ENCODE measurements around the gene ENO1. TPM values are rescaled to one million over a fixed set of nuclear protein-coding genes. Genes with fewer than 3 reads are reported as not detected.

Gene ENO1
- total RNA-seq (2021; ENCODE audit: unreplicated experiment) (2,334 TPM), Bru-seq, nascent RNA (percentile 99 among the genes with signal in this experiment), BruChase-seq, experiment 1, labeled RNA remaining after a 6-hour chase (percentile 99 among the genes with signal in this experiment), BruChase-seq, experiment 2, labeled RNA remaining after a 2-hour chase (percentile 98 among the genes with signal in this experiment)
- polyA plus RNA-seq (2012) = 4,054 and 4,544 TPM in 2 replicates
- long read RNA-seq, transcript ENO1-203 (9 exons, 2,548 nt) = minor isoform, 23 of 6,445 reads
- long read RNA-seq, transcript ENO1-201 (12 exons, 1,781 nt) = major isoform, 5,138 of 6,445 reads
- long read RNA-seq, partial matches to known transcripts = 1,135 of 6,445 reads
- long read RNA-seq, other reads (novel, unspliced or antisense) = 149 of 6,445 reads

DNA sequence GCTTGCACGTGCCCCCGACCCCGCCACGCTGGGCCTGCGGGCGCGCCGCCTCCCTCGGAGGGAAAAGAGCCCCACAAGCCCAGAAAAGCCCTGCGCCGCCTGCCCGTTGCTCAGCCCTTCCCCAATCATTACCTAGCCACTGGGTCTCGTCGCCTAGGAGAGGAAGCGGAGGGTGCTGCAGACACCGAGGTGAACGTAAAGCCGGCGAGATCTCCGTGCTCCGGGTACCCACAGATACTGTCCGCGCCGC is at the start of gene ENO1:
Gene ENO1 (minus strand): TSS at position 239 of the 250 bp plus-strand sequence. CDS start 3,778 bp downstream, outside the sequence.
- Histone ChIP-seq H3K9ac (ENCODE audit: low read length) (peak within 1 kb of the TSS; percentile 100), H3K9me2 (ENCODE audit: insufficient read depth) (no peaks in the 10 kb centered on the region), H3K27ac (ENCODE audit: low read depth, low read length) (peak within 1 kb of the TSS; percentile 99), H3K9me3 (ENCODE audit: control insufficient read depth in 1 of 2, insufficient read depth in 1 of 2, low read depth in 1 of 2, low read length in 2 of 2) (no peaks in the 10 kb centered on the region), H3K79me2 (ENCODE audit: insufficient read depth, low read length) (peaks cover 58% of the 10 kb centered on the region), H3K4me2 (ENCODE audit: low read length) (peak within 1 kb of the TSS; percentile 84), H3K27me3 (ENCODE audit: insufficient read depth, low read length) (no peaks in the 10 kb centered on the region), H3K36me3 (ENCODE audit: control insufficient read depth in 1 of 2, insufficient read depth in 2 of 2, low read length in 2 of 2) (peaks cover 13 to 32% of the 10 kb centered on the region in 2 experiments; a peak in 3 of 4 replicates), H2AFZ (ENCODE audit: low read depth, low read length, poor library complexity, severe bottlenecking) (no peak within 1 kb of the TSS), H3K4me3 (replicated peaks in 1 of 2; ENCODE audit: low read depth in 1 of 2, low read length in 2 of 2) (peak within 1 kb of the TSS; percentile 88 to 95), H3K4me1 (ENCODE audit: control insufficient read depth in 1 of 2, insufficient read depth in 2 of 2, low read length in 2 of 2) (peaks cover 42 to 63% of the 10 kb centered on the region in 2 experiments), H4K20me1 (ENCODE audit: insufficient read depth) (peaks cover 21% of the 10 kb centered on the region; the same call in 1 of the 2 replicates)
- ATAC-seq = no peak
- CTCF ChIA-PET = interaction anchor here (0.7 to 1.0 kb wide), 2 partner anchors 16 to 127 kb away, joined by 3 to 4 read pairs; no protein-coding TSS in a partner anchor
- intact Hi-C loops (cut with micrococcal nuclease) = loop anchor here (1.0 kb wide), 1 partner anchor 21 kb away; no protein-coding TSS in a partner anchor
- TF ChIP-seq ZFX (IDR thresholded peaks at IDR 0.05) (peak; percentile 60; the same call in 1 of the 2 replicates), EGR1 (IDR thresholded peaks at IDR 0.05; ENCODE audit: low read depth) (no peak), POLR2A (IDR thresholded peaks at IDR 0.05; ENCODE audit: borderline replicate concordance, extremely low read depth, insufficient read depth, insufficient read length) (peak; percentile 92), SIN3A (IDR thresholded peaks at IDR 0.05; ENCODE audit: low read depth) (no peak), EZH2phosphoT487 (IDR thresholded peaks at IDR 0.05; ENCODE audit: borderline replicate concordance) (no peak), POLR2AphosphoS5 (IDR thresholded peaks at IDR 0.05; ENCODE audit: low read depth, low read length) (peak; percentile 95)
- DNase-seq (ENCODE audit: low read depth, low spot score) = no peak
- BruUV-seq (replicated peaks) = no TSS peak
- RAD21 ChIA-PET (ENCODE audit: low non-redundant PET in 1 of 2, low total read pairs in 2 of 2, uncharacterized antibody in 2 of 2, unreplicated experiment in 2 of 2) = interaction anchor here (0.6 to 0.9 kb wide), 2 partner anchors 12 to 16 kb away, joined by 3 to 5 read pairs; no protein-coding TSS in a partner anchor
- POLR2A ChIA-PET = interaction anchor here (0.7 to 1.3 kb wide), 10 partner anchors 10 to 127 kb away, joined by 3 to 11 read pairs (median 4); no protein-coding TSS in a partner anchor

DNA sequence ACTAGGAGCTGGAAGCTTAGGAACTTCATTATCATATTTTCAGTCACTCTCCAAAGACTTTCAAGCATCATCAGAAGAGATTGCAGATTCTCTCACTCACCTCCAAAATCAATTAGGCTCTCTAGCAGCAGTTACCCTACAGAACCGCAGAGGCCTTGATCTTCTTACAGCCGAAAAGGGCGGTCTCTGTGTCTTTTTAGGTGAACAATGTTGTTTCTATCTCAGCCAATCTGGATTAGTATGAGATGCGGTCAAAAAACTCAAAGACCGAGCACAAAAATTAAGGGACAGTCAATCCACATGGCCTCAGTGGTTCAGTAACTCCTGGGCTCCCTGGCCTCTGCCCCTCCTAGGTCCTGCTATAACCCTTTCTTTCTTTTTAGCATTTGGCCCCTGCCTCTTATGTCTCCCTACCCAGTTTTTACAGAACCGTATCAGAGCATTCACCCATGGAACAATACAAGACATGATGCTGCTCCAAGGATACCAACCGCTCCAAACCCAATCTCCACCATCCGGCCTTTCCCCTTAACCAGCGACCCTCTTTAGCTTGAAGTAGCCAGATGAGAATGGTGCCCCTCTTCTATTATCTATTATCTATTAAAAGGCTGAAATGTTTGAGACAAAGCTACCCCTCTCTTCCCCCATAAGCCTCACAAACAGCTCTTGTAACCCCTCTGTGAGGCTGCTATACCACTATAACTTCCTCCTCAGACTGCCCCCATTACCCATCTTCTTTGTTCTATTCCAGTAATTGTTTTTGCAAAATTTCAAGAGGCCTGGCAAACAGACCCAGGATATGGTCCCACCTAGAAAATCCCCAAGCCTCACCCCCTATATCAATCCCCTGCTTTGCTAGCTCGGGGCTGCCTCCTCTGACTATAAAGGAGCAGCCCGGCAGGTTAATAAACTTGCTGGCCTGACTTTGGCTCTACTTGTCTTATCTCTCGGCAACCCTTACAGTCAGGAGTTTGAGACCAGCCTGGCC is 48.5 kb upstream of the ENO1 start:
- Histone ChIP-seq H2AFZ (ENCODE audit: low read depth, low read length, poor library complexity, severe bottlenecking) (no peak overlapping the region), H3K9me3 (ENCODE audit: control insufficient read depth in 1 of 2, insufficient read depth in 1 of 2, low read depth in 1 of 2, low read length in 2 of 2) (no peaks in the 10 kb centered on the region), H3K4me2 (ENCODE audit: low read length) (no peak overlapping the region), H3K27me3 (ENCODE audit: insufficient read depth, low read length) (peaks cover 11% of the 10 kb centered on the region; the same call in 1 of the 2 replicates), H3K79me2 (ENCODE audit: insufficient read depth, low read length) (no peaks in the 10 kb centered on the region), H3K4me3 (replicated peaks in 1 of 2; ENCODE audit: low read depth in 1 of 2, low read length in 2 of 2) (no peak overlapping the region), H3K27ac (ENCODE audit: low read depth, low read length) (no peak overlapping the region), H4K20me1 (ENCODE audit: insufficient read depth) (no peaks in the 10 kb centered on the region), H3K9ac (ENCODE audit: low read length) (no peak overlapping the region), H3K36me3 (ENCODE audit: control insufficient read depth in 1 of 2, insufficient read depth in 2 of 2, low read length in 2 of 2) (no peaks in the 10 kb centered on the region), H3K9me2 (ENCODE audit: insufficient read depth) (no peaks in the 10 kb centered on the region), H3K4me1 (ENCODE audit: control insufficient read depth in 1 of 2, insufficient read depth in 2 of 2, low read length in 2 of 2) (no peaks in the 10 kb centered on the region)
- no TSS peak for BruUV-seq (replicated peaks)
- CTCF ChIA-PET = interaction anchor here (1.0 kb wide), 1 partner anchor 78 kb away, joined by 3 read pairs; no protein-coding TSS in a partner anchor
- DNase-seq (ENCODE audit: low read depth, low spot score) = no peak
- ATAC-seq = no peak
- RAD21 ChIA-PET (ENCODE audit: low non-redundant PET in 1 of 2, low total read pairs in 2 of 2, uncharacterized antibody in 2 of 2, unreplicated experiment in 2 of 2) = no interaction called here
- POLR2A ChIA-PET = no interaction called here
- intact Hi-C loops (cut with micrococcal nuclease) = no loop called here
- TF ChIP-seq ZFX (IDR thresholded peaks at IDR 0.05) (no peak), TCF7L2 (IDR thresholded peaks at IDR 0.05; ENCODE audit: borderline replicate concordance, extremely low read depth, insufficient read depth, insufficient read length) (no peak), EZH2phosphoT487 (IDR thresholded peaks at IDR 0.05; ENCODE audit: borderline replicate concordance) (no peak), JUND (IDR thresholded peaks at IDR 0.05) (no peak)
- TF ChIP-seq, protein P1, sequence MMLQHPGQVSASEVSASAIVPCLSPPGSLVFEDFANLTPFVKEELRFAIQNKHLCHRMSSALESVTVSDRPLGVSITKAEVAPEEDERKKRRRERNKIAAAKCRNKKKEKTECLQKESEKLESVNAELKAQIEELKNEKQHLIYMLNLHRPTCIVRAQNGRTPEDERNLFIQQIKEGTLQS (IDR thresholded peaks at IDR 0.05) = no peak
- TF ChIP-seq, protein P2, sequence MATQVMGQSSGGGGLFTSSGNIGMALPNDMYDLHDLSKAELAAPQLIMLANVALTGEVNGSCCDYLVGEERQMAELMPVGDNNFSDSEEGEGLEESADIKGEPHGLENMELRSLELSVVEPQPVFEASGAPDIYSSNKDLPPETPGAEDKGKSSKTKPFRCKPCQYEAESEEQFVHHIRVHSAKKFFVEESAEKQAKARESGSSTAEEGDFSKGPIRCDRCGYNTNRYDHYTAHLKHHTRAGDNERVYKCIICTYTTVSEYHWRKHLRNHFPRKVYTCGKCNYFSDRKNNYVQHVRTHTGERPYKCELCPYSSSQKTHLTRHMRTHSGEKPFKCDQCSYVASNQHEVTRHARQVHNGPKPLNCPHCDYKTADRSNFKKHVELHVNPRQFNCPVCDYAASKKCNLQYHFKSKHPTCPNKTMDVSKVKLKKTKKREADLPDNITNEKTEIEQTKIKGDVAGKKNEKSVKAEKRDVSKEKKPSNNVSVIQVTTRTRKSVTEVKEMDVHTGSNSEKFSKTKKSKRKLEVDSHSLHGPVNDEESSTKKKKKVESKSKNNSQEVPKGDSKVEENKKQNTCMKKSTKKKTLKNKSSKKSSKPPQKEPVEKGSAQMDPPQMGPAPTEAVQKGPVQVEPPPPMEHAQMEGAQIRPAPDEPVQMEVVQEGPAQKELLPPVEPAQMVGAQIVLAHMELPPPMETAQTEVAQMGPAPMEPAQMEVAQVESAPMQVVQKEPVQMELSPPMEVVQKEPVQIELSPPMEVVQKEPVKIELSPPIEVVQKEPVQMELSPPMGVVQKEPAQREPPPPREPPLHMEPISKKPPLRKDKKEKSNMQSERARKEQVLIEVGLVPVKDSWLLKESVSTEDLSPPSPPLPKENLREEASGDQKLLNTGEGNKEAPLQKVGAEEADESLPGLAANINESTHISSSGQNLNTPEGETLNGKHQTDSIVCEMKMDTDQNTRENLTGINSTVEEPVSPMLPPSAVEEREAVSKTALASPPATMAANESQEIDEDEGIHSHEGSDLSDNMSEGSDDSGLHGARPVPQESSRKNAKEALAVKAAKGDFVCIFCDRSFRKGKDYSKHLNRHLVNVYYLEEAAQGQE (IDR thresholded peaks at IDR 0.05; ENCODE audit: low read depth) = no peak

Data from HCT116 (cell line).